Activated CD4-positive, alpha-beta T cell treated with anti-CD3 and anti-CD28 coated beads, Interleukin-2, amount 10 ng/mL, durations not matched to agents 7 days and 5 days (primary cell): ENCODE measurements around the gene BIN2. TPM values are rescaled to one million over a fixed set of nuclear protein-coding genes. Genes with fewer than 3 reads are reported as not detected.
"Not testable (repeated sequence)": the region's sequence is repeated elsewhere in the genome, so short reads cannot be mapped to it uniquely, and the experiment has no call there.

Source experiments
- CTCF ChIA-PET: fragments of 350-600 bp; sonication (Branson Sonifier 250); formaldehyde crosslinking; loops from one replicate; lab custom pipeline; 2021; ENCODE audit warnings: antibody characterized with exemption; lab: Charles Lee
- POLR2A ChIA-PET: fragments of 350-600 bp; sonication (Branson Sonifier 250); formaldehyde crosslinking; loops from one replicate; lab custom pipeline; 2021; ENCODE audit warnings: antibody characterized with exemption; lab: Charles Lee
- DNase-seq: peaks from one replicate; pipeline ENCODE4 v3.0.0-alpha.2; 2020
- H3K27ac Mint-ChIP-seq: one replicate; pipeline ENCODE4 v1.8.0; 2021; ENCODE audit warnings: mild to moderate bottlenecking, moderate library complexity, mixed read lengths
- H3K27me3 Mint-ChIP-seq: one replicate; pipeline ENCODE4 v1.8.0; 2021; ENCODE audit warnings: mixed read lengths
- H3K36me3 Mint-ChIP-seq: one replicate; pipeline ENCODE4 v1.8.0; 2021; ENCODE audit warnings: low read depth, mixed read lengths
- H3K4me1 Mint-ChIP-seq: one replicate; pipeline ENCODE4 v1.8.0; 2021; ENCODE audit warnings: mixed read lengths
- H3K4me3 Mint-ChIP-seq: one replicate; pipeline ENCODE4 v1.8.0; 2021; ENCODE audit warnings: mild to moderate bottlenecking, moderate library complexity, mixed read lengths
- H3K9me3 Mint-ChIP-seq: one replicate; pipeline ENCODE4 v1.8.0; 2021; ENCODE audit warnings: mixed read lengths
- total RNA-seq, 2 experiments: library from RNA; stranded (reverse); gene quantifications; one replicate each; pipeline ENCODE4 v1.2.3, GENCODE V29; 2021

The BIN2 gene
- total RNA-seq, 2 experiments from 2014 or later: 200 to 226 TPM

- Mint-ChIP-seq H3K36me3 (no peaks in the 10 kb centered on the region), H3K27ac (peak overlapping the region; percentile 69), H3K4me3 (no peak overlapping the region), H3K27me3 (no peaks in the 10 kb centered on the region), H3K4me1 (peaks cover 13% of the 10 kb centered on the region), H3K9me3 (no peaks in the 10 kb centered on the region)
- ChIA-PET CTCF (interaction anchor here (0.5 to 3.4 kb wide), 40 partner anchors 10 to 1081 kb away, joined by 3 to 46 read pairs (median 4); partner anchors contain the start of genes BIN2, POU6F1 and SMAGP), POLR2A (interaction anchor here (1.1 kb wide), 1 partner anchor 28 kb away, joined by 5 read pairs; no protein-coding TSS in a partner anchor)
- DNase-seq: peak; percentile 81
Measured at GRCh38 chr12:51341251-51342007, 17.5 kb upstream of the BIN2 start.

- Mint-ChIP-seq H3K36me3 (no peaks in the 10 kb centered on the region), H3K4me3 (no peak overlapping the region), H3K4me1 (peaks cover 13% of the 10 kb centered on the region), H3K27me3 (no peaks in the 10 kb centered on the region), H3K9me3 (no peaks in the 10 kb centered on the region), H3K27ac (no peak overlapping the region)
- ChIA-PET POLR2A (interaction anchor here (0.5 kb wide), 1 partner anchor 95 kb away, joined by 3 read pairs; no protein-coding TSS in a partner anchor), CTCF (interaction anchor here (0.6 to 3.3 kb wide), 7 partner anchors 12 to 265 kb away, joined by 3 to 46 read pairs (median 4); no protein-coding TSS in a partner anchor)
- no peak for DNase-seq
Measured at GRCh38 chr12:51339750-51340149, 15.8 kb upstream of the BIN2 start.

GRCh38 chr12:51337336-51337735 is 13.4 kb upstream of the BIN2 start:
- H3K9me3 Mint-ChIP-seq, POLR2A ChIA-PET, H3K36me3 Mint-ChIP-seq, H3K27ac Mint-ChIP-seq, DNase-seq, H3K4me3 Mint-ChIP-seq, H3K27me3 Mint-ChIP-seq: not testable (repeated sequence)
- H3K4me1 Mint-ChIP-seq: peaks cover 14% of the 10 kb centered on the region
- CTCF ChIA-PET: interaction anchor here (0.9 to 1.4 kb wide), 2 partner anchors 11 to 66 kb away, joined by 3 read pairs; no protein-coding TSS in a partner anchor

GRCh38 chr12:51335931-51336330 is 12.0 kb upstream of the BIN2 start:
- no peak for DNase-seq
- no peak overlapping the region for H3K27ac Mint-ChIP-seq
- H3K9me3 Mint-ChIP-seq: no peaks in the 10 kb centered on the region
- no peak overlapping the region for H3K4me3 Mint-ChIP-seq
- CTCF ChIA-PET: interaction anchor here (0.9 to 1.4 kb wide), 2 partner anchors 10 to 65 kb away, joined by 3 read pairs; no protein-coding TSS in a partner anchor
- peaks cover 13% of the 10 kb centered on the region for H3K4me1 Mint-ChIP-seq
- no peaks in the 10 kb centered on the region for H3K27me3 Mint-ChIP-seq
- POLR2A ChIA-PET: no interaction called here
- no peaks in the 10 kb centered on the region for H3K36me3 Mint-ChIP-seq

- no peaks in the 10 kb centered on the region for H3K36me3 Mint-ChIP-seq
- CTCF ChIA-PET: interaction anchor here (1.1 to 1.3 kb wide), 2 partner anchors 15 to 22 kb away, joined by 3 read pairs; no protein-coding TSS in a partner anchor
- H3K4me3 Mint-ChIP-seq: no peak overlapping the region
- no peaks in the 10 kb centered on the region for H3K9me3 Mint-ChIP-seq
- H3K27me3 Mint-ChIP-seq: no peaks in the 10 kb centered on the region
- peaks cover 20% of the 10 kb centered on the region for H3K4me1 Mint-ChIP-seq
- DNase-seq: no peak
- POLR2A ChIA-PET: no interaction called here
- H3K27ac Mint-ChIP-seq: no peak overlapping the region
Measured at GRCh38 chr12:51334764-51335163, 10.8 kb upstream of the BIN2 start.

GRCh38 chr12:51333536-51333935 is 9.6 kb upstream of the BIN2 start:
- peaks cover 33% of the 10 kb centered on the region for H3K4me1 Mint-ChIP-seq
- CTCF ChIA-PET: interaction anchor here (0.6 to 4.4 kb wide), 3 partner anchors 9 to 17 kb away, joined by 3 to 35 read pairs (median 3); no protein-coding TSS in a partner anchor
- H3K36me3 Mint-ChIP-seq: no peaks in the 10 kb centered on the region
- POLR2A ChIA-PET: interaction anchor here (0.7 kb wide), 1 partner anchor 15 kb away, joined by 5 read pairs; no protein-coding TSS in a partner anchor
- H3K4me3 Mint-ChIP-seq: no peak overlapping the region
- H3K27me3 Mint-ChIP-seq: no peaks in the 10 kb centered on the region
- no peak overlapping the region for H3K27ac Mint-ChIP-seq
- no peak for DNase-seq
- no peaks in the 10 kb centered on the region for H3K9me3 Mint-ChIP-seq

- Mint-ChIP-seq H3K9me3 (no peaks in the 10 kb centered on the region), H3K27me3 (no peaks in the 10 kb centered on the region), H3K36me3 (peaks cover 1% of the 10 kb centered on the region), H3K27ac (peak overlapping the region; percentile 88), H3K4me3 (peak overlapping the region; percentile 39), H3K4me1 (peaks cover 58% of the 10 kb centered on the region)
- CTCF ChIA-PET: interaction anchor here (0.6 to 4.4 kb wide), 5 partner anchors 9 to 733 kb away, joined by 3 to 35 read pairs (median 3); partner anchors contain the start of gene SMAGP
- POLR2A ChIA-PET: interaction anchor here (0.6 kb wide), 1 partner anchor 83 kb away, joined by 3 read pairs; no protein-coding TSS in a partner anchor
- no peak for DNase-seq
Measured at GRCh38 chr12:51330186-51330585, 6.2 kb upstream of the BIN2 start.

- CTCF ChIA-PET: interaction anchor here (0.6 to 4.4 kb wide), 5 partner anchors 9 to 733 kb away, joined by 3 to 35 read pairs (median 3); partner anchors contain the start of gene SMAGP
- POLR2A ChIA-PET: no interaction called here
- peak; percentile 22 for DNase-seq
- Mint-ChIP-seq H3K27me3 (no peaks in the 10 kb centered on the region), H3K4me1 (peaks cover 62% of the 10 kb centered on the region), H3K4me3 (peak overlapping the region; percentile 39), H3K36me3 (peaks cover 4% of the 10 kb centered on the region), H3K27ac (peak overlapping the region; percentile 88), H3K9me3 (peaks cover 3% of the 10 kb centered on the region)
Measured at GRCh38 chr12:51329742-51330141, 5.8 kb upstream of the BIN2 start.

GRCh38 chr12:51328587-51328986 is 4.6 kb upstream of the BIN2 start:
- ChIA-PET CTCF (interaction anchor here (0.7 kb wide), 1 partner anchor 16 kb away, joined by 3 read pairs; no protein-coding TSS in a partner anchor), POLR2A (no interaction called here)
- no peak for DNase-seq
- no peaks in the 10 kb centered on the region for H3K27me3 Mint-ChIP-seq
- peaks cover 3% of the 10 kb centered on the region for H3K9me3 Mint-ChIP-seq
- H3K4me1 Mint-ChIP-seq: peaks cover 65% of the 10 kb centered on the region
- peak overlapping the region; percentile 10 for H3K4me3 Mint-ChIP-seq
- peak overlapping the region; percentile 88 for H3K27ac Mint-ChIP-seq
- peaks cover 9% of the 10 kb centered on the region for H3K36me3 Mint-ChIP-seq

- POLR2A ChIA-PET: interaction anchor here (0.6 to 0.7 kb wide), 2 partner anchors 23 to 1774 kb away, joined by 3 to 5 read pairs; no protein-coding TSS in a partner anchor
- Mint-ChIP-seq H3K36me3 (peaks cover 26% of the 10 kb centered on the region), H3K4me3 (peak overlapping the region; percentile 30), H3K27ac (peak overlapping the region; percentile 88), H3K27me3 (no peaks in the 10 kb centered on the region), H3K4me1 (peaks cover 72% of the 10 kb centered on the region), H3K9me3 (peaks cover 3% of the 10 kb centered on the region)
- CTCF ChIA-PET: interaction anchor here (0.6 to 3.1 kb wide), 7 partner anchors 14 to 561 kb away, joined by 3 to 7 read pairs (median 4); partner anchors contain the start of gene DAZAP2
- DNase-seq: no peak
Measured at GRCh38 chr12:51326698-51327439, 2.9 kb upstream of the BIN2 start.

- Mint-ChIP-seq H3K9me3 (peaks cover 3% of the 10 kb centered on the region), H3K27me3 (no peaks in the 10 kb centered on the region), H3K4me3 (peak overlapping the region; percentile 65), H3K27ac (peak overlapping the region; percentile 89), H3K4me1 (peaks cover 80% of the 10 kb centered on the region), H3K36me3 (peaks cover 42% of the 10 kb centered on the region)
- CTCF ChIA-PET: interaction anchor here (0.6 to 3.1 kb wide), 2 partner anchors 16 to 915 kb away, joined by 3 to 7 read pairs; no protein-coding TSS in a partner anchor
- DNase-seq: no peak
- POLR2A ChIA-PET: no interaction called here
Measured at GRCh38 chr12:51324953-51325352, 979 bp upstream of the BIN2 start.
